ENCODE results near the gene PRDM1.

Gene PRDM1

GRCh38 chr6:106115286-106115685 lies 29.1 kb downstream of the PRDM1 start:
- no peaks in the 10 kb centered on the region for H3K27me3 Mint-ChIP-seq
- no peaks in the 10 kb centered on the region for H3K36me3 Mint-ChIP-seq
- no peak overlapping the region for H3K4me3 Mint-ChIP-seq
- no peaks in the 10 kb centered on the region for H3K9me3 Mint-ChIP-seq
- H3K27ac Mint-ChIP-seq = no peak overlapping the region
- peaks cover 72% of the 10 kb centered on the region for H3K4me1 Mint-ChIP-seq

GRCh38 chr6:106116125-106116832 lies 30.1 kb downstream of the PRDM1 start:
- Mint-ChIP-seq H3K27me3 (no peaks in the 10 kb centered on the region), H3K4me3 (no peak overlapping the region), H3K27ac (no peak overlapping the region), H3K9me3 (no peaks in the 10 kb centered on the region), H3K4me1 (peaks cover 72% of the 10 kb centered on the region), H3K36me3 (no peaks in the 10 kb centered on the region)

GRCh38 chr6:106117579-106117978 lies 31.4 kb downstream of the PRDM1 start:
- H3K27ac Mint-ChIP-seq = peak overlapping the region; percentile 38
- no peaks in the 10 kb centered on the region for H3K9me3 Mint-ChIP-seq
- peaks cover 60% of the 10 kb centered on the region for H3K4me1 Mint-ChIP-seq
- H3K4me3 Mint-ChIP-seq = peak overlapping the region; percentile 56
- H3K27me3 Mint-ChIP-seq = no peaks in the 10 kb centered on the region
- H3K36me3 Mint-ChIP-seq = no peaks in the 10 kb centered on the region

GRCh38 chr6:106118835-106119431 lies 32.8 kb downstream of the PRDM1 start:
- Mint-ChIP-seq H3K27ac (peak overlapping the region; percentile 65), H3K36me3 (no peaks in the 10 kb centered on the region), H3K9me3 (no peaks in the 10 kb centered on the region), H3K27me3 (no peaks in the 10 kb centered on the region), H3K4me1 (peaks cover 47% of the 10 kb centered on the region), H3K4me3 (no peak overlapping the region)

GRCh38 chr6:106119546-106119945 lies 33.4 kb downstream of the PRDM1 start:
- H3K27ac Mint-ChIP-seq = no peak overlapping the region
- H3K27me3 Mint-ChIP-seq = no peaks in the 10 kb centered on the region
- no peaks in the 10 kb centered on the region for H3K9me3 Mint-ChIP-seq
- H3K4me3 Mint-ChIP-seq = no peak overlapping the region
- peaks cover 40% of the 10 kb centered on the region for H3K4me1 Mint-ChIP-seq
- H3K36me3 Mint-ChIP-seq = no peaks in the 10 kb centered on the region

- Mint-ChIP-seq H3K4me3 (no peak overlapping the region), H3K27me3 (no peaks in the 10 kb centered on the region), H3K36me3 (no peaks in the 10 kb centered on the region), H3K4me1 (peaks cover 38% of the 10 kb centered on the region), H3K27ac (no peak overlapping the region), H3K9me3 (no peaks in the 10 kb centered on the region)
These were observed 33.9 kb downstream of the PRDM1 start for GRCh38 chr6:106120006-106120405.

GRCh38 chr6:106120406-106120805 lies 34.3 kb downstream of the PRDM1 start:
- Mint-ChIP-seq H3K36me3 (no peaks in the 10 kb centered on the region), H3K4me1 (peaks cover 35% of the 10 kb centered on the region), H3K9me3 (no peaks in the 10 kb centered on the region), H3K4me3 (no peak overlapping the region), H3K27ac (no peak overlapping the region), H3K27me3 (no peaks in the 10 kb centered on the region)

GRCh38 chr6:106122306-106122918 lies 36.3 kb downstream of the PRDM1 start:
- Mint-ChIP-seq H3K36me3 (no peaks in the 10 kb centered on the region), H3K4me1 (peaks cover 24% of the 10 kb centered on the region), H3K27me3 (no peaks in the 10 kb centered on the region)

GRCh38 chr6:106122938-106123656 lies 37.0 kb downstream of the PRDM1 start:
- Mint-ChIP-seq H3K9me3 (no peaks in the 10 kb centered on the region), H3K27me3 (no peaks in the 10 kb centered on the region), H3K36me3 (no peaks in the 10 kb centered on the region), H3K27ac (no peak overlapping the region), H3K4me1 (peaks cover 17% of the 10 kb centered on the region), H3K4me3 (no peak overlapping the region)

More at GRCh38 chr6:106122306-106122918, 36.3 kb downstream of the PRDM1 start:
- Mint-ChIP-seq H3K27ac (no peak overlapping the region), H3K4me3 (no peak overlapping the region), H3K9me3 (no peaks in the 10 kb centered on the region)

GRCh38 chr6:106124015-106124414 lies 37.9 kb downstream of the PRDM1 start:
- Mint-ChIP-seq H3K4me1 (peaks cover 11% of the 10 kb centered on the region), H3K36me3 (no peaks in the 10 kb centered on the region), H3K9me3 (no peaks in the 10 kb centered on the region), H3K27ac (no peak overlapping the region), H3K4me3 (no peak overlapping the region), H3K27me3 (no peaks in the 10 kb centered on the region)

GRCh38 chr6:106124437-106125430 lies 38.6 kb downstream of the PRDM1 start:
- Mint-ChIP-seq H3K27ac (no peak overlapping the region), H3K9me3 (no peaks in the 10 kb centered on the region)

GRCh38 chr6:106125925-106126435 lies 39.8 kb downstream of the PRDM1 start:
- Mint-ChIP-seq H3K36me3 (no peaks in the 10 kb centered on the region), H3K4me3 (no peak overlapping the region), H3K4me1 (peaks cover 7% of the 10 kb centered on the region), H3K27ac (peak overlapping the region; percentile 36), H3K9me3 (no peaks in the 10 kb centered on the region), H3K27me3 (no peaks in the 10 kb centered on the region)

More at GRCh38 chr6:106124437-106125430, 38.6 kb downstream of the PRDM1 start:
- Mint-ChIP-seq H3K4me3 (no peak overlapping the region), H3K36me3 (no peaks in the 10 kb centered on the region), H3K27me3 (no peaks in the 10 kb centered on the region), H3K4me1 (peaks cover 5% of the 10 kb centered on the region)

- H3K27ac Mint-ChIP-seq = no peak overlapping the region
- H3K4me3 Mint-ChIP-seq = no peak overlapping the region
- H3K36me3 Mint-ChIP-seq = no peaks in the 10 kb centered on the region
These were observed 40.3 kb downstream of the PRDM1 start for GRCh38 chr6:106126482-106126881.

GRCh38 chr6:106128981-106129781 lies 43.0 kb downstream of the PRDM1 start:
- Mint-ChIP-seq H3K9me3 (no peaks in the 10 kb centered on the region), H3K4me3 (no peak overlapping the region), H3K4me1 (peaks cover 7% of the 10 kb centered on the region), H3K36me3 (no peaks in the 10 kb centered on the region), H3K27ac (no peak overlapping the region), H3K27me3 (no peaks in the 10 kb centered on the region)

More at GRCh38 chr6:106126482-106126881, 40.3 kb downstream of the PRDM1 start:
- Mint-ChIP-seq H3K9me3 (no peaks in the 10 kb centered on the region), H3K4me1 (peaks cover 7% of the 10 kb centered on the region), H3K27me3 (no peaks in the 10 kb centered on the region)

Data from activated naive CD4-positive, alpha-beta T cell treated with anti-CD3 and anti-CD28 coated beads, Interleukin-2, amount 50 U/mL, for 24 hours (primary cell).